Measurements from ENCODE around the gene MYO16.

DNA sequence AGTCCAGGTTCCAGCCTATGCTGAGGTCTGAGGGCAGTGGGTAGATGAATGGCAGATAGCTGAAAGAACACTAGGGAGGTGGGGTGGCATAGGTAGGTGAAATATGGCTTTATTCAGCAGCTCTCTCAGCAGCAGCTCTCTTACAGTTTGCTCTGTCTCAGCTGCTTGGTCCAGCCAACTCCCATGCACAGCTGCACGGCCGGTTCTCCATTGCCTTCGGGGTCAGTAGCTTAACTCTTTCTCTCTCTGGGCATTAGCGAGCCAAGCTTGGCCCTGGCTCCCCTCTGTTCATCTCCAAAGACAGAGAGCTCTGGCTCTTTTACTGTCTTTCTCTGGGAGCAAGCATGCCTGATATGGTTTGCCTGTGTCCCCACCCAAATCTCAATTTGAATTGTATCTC lies 151.9 kb downstream of the MYO16 start:
- TF ChIP-seq, protein P1, sequence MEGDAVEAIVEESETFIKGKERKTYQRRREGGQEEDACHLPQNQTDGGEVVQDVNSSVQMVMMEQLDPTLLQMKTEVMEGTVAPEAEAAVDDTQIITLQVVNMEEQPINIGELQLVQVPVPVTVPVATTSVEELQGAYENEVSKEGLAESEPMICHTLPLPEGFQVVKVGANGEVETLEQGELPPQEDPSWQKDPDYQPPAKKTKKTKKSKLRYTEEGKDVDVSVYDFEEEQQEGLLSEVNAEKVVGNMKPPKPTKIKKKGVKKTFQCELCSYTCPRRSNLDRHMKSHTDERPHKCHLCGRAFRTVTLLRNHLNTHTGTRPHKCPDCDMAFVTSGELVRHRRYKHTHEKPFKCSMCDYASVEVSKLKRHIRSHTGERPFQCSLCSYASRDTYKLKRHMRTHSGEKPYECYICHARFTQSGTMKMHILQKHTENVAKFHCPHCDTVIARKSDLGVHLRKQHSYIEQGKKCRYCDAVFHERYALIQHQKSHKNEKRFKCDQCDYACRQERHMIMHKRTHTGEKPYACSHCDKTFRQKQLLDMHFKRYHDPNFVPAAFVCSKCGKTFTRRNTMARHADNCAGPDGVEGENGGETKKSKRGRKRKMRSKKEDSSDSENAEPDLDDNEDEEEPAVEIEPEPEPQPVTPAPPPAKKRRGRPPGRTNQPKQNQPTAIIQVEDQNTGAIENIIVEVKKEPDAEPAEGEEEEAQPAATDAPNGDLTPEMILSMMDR (IDR thresholded peaks at IDR 0.05): no peak
- no peak for TF ChIP-seq POLR2A (IDR thresholded peaks at IDR 0.05)
